HG03025 (cell line): ENCODE measurements around the gene RNF175.

Experiments
- ATAC-seq: cut with Tn5 transposase; IDR thresholded peaks from one replicate; pipeline ENCODE4 v1.9.1; 2021; ENCODE audit warnings: mild to moderate bottlenecking, moderate library complexity; ENCODE audit not compliant: unreplicated experiment, low FRiP score

The RNF175 gene

DNA sequence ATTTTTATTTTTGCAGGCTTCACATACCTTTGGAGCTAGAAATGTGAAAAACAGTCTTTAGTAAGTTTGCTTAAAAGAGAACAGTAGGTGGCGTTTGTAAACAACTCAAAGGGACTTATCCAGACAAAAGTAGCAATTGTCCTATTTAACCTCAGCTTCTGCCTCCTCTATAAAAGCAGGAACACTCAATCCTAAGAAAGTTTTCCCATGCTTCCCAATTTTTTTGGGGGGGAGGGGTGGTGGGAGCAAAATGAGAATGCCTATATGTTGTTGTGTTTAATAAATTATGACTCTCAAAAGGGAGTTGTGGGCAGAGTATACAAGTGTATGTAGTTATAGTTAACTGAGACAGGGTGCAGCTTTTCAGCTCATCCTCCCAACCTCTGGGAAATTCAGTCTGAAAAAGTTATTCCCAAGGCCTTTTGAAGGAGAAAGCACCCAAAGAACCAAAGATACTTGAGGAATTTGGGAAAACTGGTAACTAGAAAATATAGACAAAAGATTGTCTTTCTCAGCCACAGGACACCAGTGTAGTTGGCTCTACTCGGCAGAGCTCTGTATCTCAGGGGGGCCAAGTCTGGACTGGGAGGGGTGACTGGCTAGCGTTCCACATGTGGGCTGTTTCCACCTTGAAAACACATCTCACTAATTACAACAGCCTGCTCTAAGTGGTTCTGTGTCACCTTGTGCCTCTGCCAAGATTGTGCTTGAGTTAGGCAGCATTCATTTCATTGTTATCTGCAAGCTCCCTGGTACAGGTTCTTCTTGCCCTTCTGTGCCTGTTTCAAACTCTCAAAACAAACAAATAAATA, 26.3 kb upstream of the RNF175 start:
- ATAC-seq: no peak

GRCh38 chr4:153784166-153784699, 24.4 kb upstream of the RNF175 start:
- ATAC-seq: no peak

- no peak for ATAC-seq
These were observed 22.8 kb upstream of the RNF175 start for GRCh38 chr4:153782581-153782980.

GRCh38 chr4:153781717-153782416, 22.0 kb upstream of the RNF175 start:
- no peak for ATAC-seq

GRCh38 chr4:153781280-153781679, 21.5 kb upstream of the RNF175 start:
- ATAC-seq: no peak

DNA sequence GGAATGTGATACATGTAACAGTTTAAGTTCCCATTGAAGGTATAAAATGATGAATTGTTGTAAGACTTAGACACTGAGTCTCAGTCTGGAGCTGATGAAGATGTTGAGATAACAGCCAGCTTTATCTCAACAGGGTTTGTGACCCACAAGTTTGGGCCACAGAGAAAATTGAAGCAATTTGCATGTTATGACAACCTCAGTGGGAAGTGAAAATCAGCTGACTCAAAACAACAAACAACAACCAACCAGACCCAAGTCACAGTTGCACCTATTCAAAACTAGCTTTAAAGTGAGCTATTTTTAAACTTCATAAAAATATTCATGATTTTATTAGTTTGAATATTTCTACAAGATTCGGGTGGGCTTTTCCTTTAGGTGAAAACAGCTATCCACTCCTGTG, 21.1 kb upstream of the RNF175 start:
- ATAC-seq: peak; percentile 63

DNA sequence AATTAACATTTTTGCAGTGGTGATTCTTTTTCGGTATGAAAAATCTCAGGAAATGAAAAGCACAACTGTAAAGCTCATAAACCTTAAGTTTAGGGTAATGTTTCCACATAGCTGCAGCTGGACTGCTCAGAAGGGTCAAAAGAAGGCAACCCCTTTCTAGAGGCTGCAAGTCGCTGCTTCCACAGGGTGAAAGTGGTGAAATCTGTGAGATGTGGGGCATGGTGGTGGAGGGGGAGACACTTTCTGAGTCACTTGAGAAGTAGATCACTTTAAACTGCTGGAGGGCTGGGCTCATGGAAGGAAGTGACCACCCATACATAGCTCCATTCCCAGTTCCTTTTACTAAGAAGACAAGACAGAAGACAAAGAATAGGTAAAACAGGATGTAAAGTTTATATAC, 20.4 kb upstream of the RNF175 start:
- no peak for ATAC-seq

- ATAC-seq: no peak
These were observed 18.6 kb upstream of the RNF175 start for GRCh38 chr4:153778383-153778782.

GRCh38 chr4:153777421-153777820, 17.6 kb upstream of the RNF175 start:
- no peak for ATAC-seq

- no peak for ATAC-seq
These were observed 16.8 kb upstream of the RNF175 start for GRCh38 chr4:153776601-153777000.

GRCh38 chr4:153773236-153773690, 13.4 kb upstream of the RNF175 start:
- no peak for ATAC-seq

DNA sequence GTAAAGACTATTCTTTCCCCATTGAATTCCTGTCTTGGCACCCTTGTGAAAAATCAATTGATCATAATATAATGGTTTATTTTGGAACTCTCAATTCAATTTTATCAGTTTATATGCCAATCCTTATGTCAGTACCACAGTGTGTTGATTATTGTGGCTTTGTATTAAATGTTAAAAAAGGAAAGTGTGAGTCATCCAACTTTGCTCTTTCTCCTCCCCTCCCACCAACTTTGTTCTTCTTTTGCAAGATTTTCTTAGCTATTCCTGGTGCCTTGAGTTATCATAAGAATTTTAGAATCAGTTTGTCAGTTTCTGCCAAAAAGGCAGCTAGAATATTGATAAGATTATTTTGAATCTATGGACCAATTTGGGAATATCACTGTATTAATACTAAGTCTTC, 11.2 kb upstream of the RNF175 start:
- ATAC-seq: no peak

GRCh38 chr4:153766758-153767157, 6.9 kb upstream of the RNF175 start:
- ATAC-seq: no peak

GRCh38 chr4:153765894-153766293, 6.1 kb upstream of the RNF175 start:
- ATAC-seq: no peak

DNA sequence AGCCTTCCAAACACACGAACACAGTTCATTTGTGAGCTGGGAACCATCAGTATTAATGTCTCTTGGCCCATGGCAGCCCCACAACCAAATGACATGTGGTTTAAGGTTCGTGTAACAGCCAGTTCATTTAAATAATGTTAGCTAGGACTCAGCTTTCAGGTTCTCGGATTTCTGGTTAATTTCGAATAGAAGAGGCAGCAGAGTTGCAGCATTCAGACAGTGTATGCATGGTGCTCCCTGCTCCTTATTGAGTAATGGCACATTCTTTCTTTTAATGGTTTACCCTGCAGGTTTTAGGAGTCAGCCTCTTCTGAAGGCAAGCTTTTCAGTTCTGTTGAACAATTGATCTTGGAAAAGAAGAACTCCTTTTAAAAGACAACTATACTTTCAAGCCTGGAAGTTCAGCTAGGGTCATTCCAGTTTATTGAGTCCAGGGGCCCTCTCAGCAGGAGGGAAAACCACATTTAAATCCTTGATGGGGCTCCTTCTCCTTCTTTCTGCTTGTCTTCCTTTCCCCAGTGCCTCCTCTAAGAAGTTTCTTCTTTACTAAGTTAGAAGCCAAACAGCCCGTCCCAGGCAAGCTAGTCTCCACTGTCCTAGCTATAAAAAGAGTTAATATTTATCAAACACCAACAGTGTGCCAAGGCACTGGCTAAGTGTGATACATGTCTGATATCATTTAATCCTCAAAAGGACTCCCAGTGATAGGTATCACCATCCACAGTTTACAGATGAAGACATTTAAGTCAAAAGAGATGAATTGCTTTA, 5.0 kb upstream of the RNF175 start:
- ATAC-seq: no peak

GRCh38 chr4:153763404-153763803, 3.6 kb upstream of the RNF175 start:
- no peak for ATAC-seq

- no peak for ATAC-seq
These were observed 977 bp downstream of the RNF175 start for GRCh38 chr4:153758688-153759406.

DNA sequence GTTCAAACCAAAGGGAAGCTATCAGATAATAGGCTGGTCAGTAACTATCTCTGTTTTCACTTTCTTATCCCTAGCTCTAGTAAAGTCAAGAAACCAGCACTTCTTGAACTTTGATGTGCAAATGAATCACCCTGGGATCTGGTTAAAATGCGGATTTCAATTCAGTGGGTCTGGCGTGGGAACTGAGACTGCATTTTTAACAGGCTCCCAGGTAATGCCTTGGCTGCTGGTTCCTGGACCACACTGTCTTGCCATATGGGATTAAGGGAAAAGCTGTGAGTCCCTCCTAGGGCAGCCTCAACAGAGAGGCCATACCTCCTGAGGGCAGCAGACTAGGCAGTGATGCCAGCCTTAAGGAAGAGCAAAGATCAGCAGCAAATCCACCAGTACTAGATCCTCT, 1.7 kb downstream of the RNF175 start:
- ATAC-seq: no peak

- no peak for ATAC-seq
These were observed 2.4 kb downstream of the RNF175 start for GRCh38 chr4:153757407-153757806.

DNA sequence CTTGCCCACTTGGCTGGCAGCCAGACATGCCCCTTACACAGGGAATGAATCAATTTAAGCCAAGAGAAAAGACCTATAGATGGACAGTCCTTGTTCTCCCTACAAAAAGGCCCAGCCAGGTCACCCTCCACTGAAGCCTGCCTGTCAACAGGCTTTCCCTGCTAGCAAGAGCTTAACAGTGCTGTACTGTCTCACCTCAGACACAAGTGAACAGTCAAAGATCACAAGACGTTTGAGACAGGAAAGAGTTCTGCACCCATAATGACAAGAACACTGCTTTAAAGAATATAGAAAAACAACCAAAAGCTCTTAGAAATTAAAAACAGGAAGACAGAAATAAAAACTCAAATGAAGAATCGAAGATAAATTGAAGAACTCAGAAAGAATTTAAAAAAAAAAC, 4.6 kb downstream of the RNF175 start:
- no peak for ATAC-seq
